ENCODE measurements around the gene TARDBP. TPM values are rescaled to one million over a fixed set of nuclear protein-coding genes. Genes with fewer than 3 reads are reported as not detected.

The TARDBP gene
- total and polyA plus RNA-seq, 9 of the 15 experiments (the other 6 are each of a cell fraction or from before 2014, with no cell fraction given), result 122 to 515 (median 243) TPM

DNA sequence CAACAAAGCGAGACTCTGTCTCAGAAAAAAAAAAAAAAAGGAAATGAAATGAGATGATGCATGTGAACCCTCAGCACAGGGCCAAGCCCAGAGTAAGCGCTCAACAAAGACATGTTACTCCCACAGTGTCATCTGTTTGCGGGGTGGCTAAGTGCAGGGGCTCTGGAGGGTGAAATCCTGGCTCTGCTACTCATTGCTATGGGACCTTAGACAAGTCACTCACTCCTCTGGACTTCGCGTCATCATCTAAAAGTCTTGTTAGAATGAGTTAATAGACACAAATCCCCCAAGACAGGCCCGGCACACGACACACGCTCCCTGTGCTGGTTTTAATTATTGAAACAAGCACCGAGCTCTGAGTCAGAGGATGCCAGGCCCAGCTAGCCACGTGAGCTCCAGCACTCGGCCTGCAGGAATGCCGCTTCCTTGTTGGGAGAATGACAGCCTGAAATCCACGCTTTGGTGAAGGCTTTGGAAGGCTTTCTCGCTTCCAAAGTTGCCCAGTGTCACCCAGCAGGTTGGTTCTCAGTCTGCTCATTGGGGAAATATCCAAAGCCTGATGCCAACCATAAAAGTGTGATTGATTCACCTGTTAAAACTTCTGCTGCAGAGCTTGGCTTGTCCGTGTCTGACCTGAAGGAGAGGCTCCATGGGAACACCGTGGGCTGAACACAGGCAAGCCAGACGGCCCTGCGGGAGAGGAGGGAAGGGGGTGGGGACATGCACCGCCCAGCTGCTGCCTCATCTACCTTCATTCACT lies 36.7 kb upstream of the TARDBP start (continued):
- TF ChIP-seq, protein P1, sequence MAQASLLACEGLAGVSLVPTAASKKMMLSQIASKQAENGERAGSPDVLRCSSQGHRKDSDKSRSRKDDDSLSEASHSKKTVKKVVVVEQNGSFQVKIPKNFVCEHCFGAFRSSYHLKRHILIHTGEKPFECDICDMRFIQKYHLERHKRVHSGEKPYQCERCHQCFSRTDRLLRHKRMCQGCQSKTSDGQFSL (CRISPR knock-in tag; IDR thresholded peaks at IDR 0.05), result no peak
- TF ChIP-seq, protein P1 (tag; IDR thresholded peaks at IDR 0.05), result no peak

DNA sequence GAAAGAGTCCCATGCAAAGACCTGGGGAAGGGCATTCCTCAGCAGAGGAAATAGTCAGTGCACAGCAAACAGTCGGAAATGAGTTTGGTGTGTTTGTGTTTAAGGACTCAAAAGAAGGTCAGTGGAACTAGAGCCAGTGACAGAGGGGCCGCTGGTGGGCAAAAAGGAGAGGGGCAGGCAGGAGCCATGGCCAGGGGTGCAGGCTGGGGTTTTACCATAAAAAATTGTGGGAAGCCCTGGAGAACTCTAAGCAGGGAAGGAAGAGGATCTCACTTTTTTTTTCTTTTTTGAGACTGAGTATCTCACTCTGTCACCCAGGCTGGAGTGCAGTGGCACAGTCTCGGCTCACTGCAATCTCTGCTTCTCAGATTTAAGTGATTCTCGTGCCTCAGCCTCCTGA lies 33.7 kb upstream of the TARDBP start:
- no peak overlapping the region for H3K27ac ChIP-seq (ENCODE audit: extremely low read depth, low read depth, low read length)
- no peaks in the 10 kb centered on the region; the same call in 1 of the 2 replicates for H4K20me1 ChIP-seq (replicated peaks; ENCODE audit: control insufficient read depth, insufficient read depth, low read length)
- H2AFZ ChIP-seq (ENCODE audit: low read depth, low read length), result no peak overlapping the region
- H3K4me1 ChIP-seq (replicated peaks in 1 of 2; ENCODE audit: control insufficient read depth in 2 of 2, insufficient read depth in 2 of 2, low read length in 2 of 2), result peaks cover 0 to 8% of the 10 kb centered on the region in 2 experiments; a peak in 1 of 5 replicates
- FAIRE-seq (no peak), ATAC-seq (no peak), DNase-seq (ENCODE audit: extremely low read depth in 1 of 4, low spot score in 3 of 4) (no peak)
- intact Hi-C loops (cut with micrococcal nuclease) (no loop called here), in situ Hi-C loops (cut with MboI) (no loop called here)
- no peak for TF ChIP-seq RBM14 (IDR thresholded peaks at IDR 0.05; ENCODE audit: borderline replicate concordance, insufficient read depth, low read depth, low read length)
- TF ChIP-seq, protein P2, sequence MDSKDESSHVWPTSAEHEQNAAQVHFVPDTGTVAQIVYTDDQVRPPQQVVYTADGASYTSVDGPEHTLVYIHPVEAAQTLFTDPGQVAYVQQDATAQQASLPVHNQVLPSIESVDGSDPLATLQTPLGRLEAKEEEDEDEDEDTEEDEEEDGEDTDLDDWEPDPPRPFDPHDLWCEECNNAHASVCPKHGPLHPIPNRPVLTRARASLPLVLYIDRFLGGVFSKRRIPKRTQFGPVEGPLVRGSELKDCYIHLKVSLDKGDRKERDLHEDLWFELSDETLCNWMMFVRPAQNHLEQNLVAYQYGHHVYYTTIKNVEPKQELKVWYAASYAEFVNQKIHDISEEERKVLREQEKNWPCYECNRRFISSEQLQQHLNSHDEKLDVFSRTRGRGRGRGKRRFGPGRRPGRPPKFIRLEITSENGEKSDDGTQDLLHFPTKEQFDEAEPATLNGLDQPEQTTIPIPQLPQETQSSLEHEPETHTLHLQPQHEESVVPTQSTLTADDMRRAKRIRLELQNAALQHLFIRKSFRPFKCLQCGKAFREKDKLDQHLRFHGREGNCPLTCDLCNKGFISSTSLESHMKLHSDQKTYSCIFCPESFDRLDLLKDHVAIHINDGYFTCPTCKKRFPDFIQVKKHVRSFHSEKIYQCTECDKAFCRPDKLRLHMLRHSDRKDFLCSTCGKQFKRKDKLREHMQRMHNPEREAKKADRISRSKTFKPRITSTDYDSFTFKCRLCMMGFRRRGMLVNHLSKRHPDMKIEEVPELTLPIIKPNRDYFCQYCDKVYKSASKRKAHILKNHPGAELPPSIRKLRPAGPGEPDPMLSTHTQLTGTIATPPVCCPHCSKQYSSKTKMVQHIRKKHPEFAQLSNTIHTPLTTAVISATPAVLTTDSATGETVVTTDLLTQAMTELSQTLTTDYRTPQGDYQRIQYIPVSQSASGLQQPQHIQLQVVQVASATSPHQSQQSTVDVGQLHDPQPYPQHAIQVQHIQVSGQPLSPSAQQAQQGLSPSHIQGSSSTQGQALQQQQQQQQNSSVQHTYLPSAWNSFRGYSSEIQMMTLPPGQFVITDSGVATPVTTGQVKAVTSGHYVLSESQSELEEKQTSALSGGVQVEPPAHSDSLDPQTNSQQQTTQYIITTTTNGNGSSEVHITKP (IDR thresholded peaks at IDR 0.05; ENCODE audit: partially characterized antibody), result peak; percentile 85
- H3K79me2 ChIP-seq (ENCODE audit: control insufficient read depth, insufficient read depth, low read length), result no peaks in the 10 kb centered on the region
- H3K9me3 ChIP-seq (replicated peaks; ENCODE audit: control insufficient read depth, insufficient read depth, low read depth, low read length), result no peaks in the 10 kb centered on the region
- no peaks in the 10 kb centered on the region for H3K36me3 ChIP-seq (ENCODE audit: control insufficient read depth, insufficient read depth, low read length)
- BruUV-seq (replicated peaks), result no TSS peak
- H3K4me2 ChIP-seq (ENCODE audit: insufficient read depth, low read length), result no peak overlapping the region
- no peak overlapping the region for H3K4me3 ChIP-seq
- H3K9ac ChIP-seq (ENCODE audit: insufficient read depth in 1 of 2, low read depth in 2 of 2, low read length in 2 of 2), result no peak overlapping the region
- H3K9me1 ChIP-seq (ENCODE audit: control insufficient read depth, insufficient read depth, low read length), result no peaks in the 10 kb centered on the region
- peaks cover 63 to 87% of the 10 kb centered on the region in 2 experiments for H3K27me3 ChIP-seq (ENCODE audit: control insufficient read depth in 2 of 2, insufficient read depth in 2 of 2, low read length in 2 of 2)
- 2% methylated on average over 4 of the region's 4 CpGs for WGBS (ENCODE audit: insufficient coverage, low coverage, missing lambda C conversion rate)
- CTCF ChIA-PET (ENCODE audit: low intra/inter-chr PET ratio), result no interaction called here
- POLR2A ChIA-PET, result interaction anchor here (1.2 to 1.4 kb wide), 2 partner anchors 11 to 15 kb away, joined by 4 read pairs; no protein-coding TSS in a partner anchor

Measured in K562 (cell line).